Measurements from ENCODE around the gene TGFBR1.

DNA sequence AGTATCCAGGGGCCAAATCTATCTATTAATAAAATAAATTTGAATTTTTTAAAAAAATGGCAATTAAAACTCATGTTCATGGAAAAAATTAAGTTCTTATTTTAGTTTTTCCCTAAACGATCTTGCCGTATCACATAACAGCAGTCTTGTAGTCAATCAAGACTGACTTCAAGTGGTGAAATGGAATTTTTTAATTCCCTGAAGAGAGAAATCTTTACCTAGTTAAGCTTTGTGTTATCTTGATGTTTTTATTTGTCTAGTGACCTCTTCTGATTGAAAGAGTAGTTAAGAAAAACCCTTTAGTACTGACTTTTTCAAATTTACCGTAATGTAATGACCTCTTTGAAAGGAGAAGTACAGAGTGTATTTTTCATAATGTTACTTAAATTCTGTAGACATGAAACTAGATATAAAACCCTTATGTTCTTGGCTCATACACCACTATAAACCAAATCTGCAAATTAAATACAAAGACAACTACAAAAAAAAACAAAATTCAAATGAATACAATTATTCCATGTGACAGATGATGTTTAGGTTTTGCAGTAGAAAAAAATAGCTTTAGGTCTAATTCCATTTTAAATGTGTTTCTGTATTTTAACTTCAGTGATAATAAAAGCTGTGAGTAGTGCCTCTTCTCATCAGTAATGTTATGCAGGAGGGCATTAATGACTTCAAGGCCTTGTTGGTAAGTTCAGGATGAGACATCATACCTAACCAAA is 19.8 kb downstream of the TGFBR1 start:
- TF ChIP-seq EP300 (IDR thresholded peaks at IDR 0.05; ENCODE audit: borderline replicate concordance) (no peak), CREB1 (IDR thresholded peaks at IDR 0.05; ENCODE audit: low read depth) (no peak), CEBPB (IDR thresholded peaks at IDR 0.05) (no peak), YY1 (IDR thresholded peaks at IDR 0.05; ENCODE audit: low read depth) (no peak), TEAD4 (IDR thresholded peaks at IDR 0.05) (no peak)
- TF ChIP-seq, protein P1, sequence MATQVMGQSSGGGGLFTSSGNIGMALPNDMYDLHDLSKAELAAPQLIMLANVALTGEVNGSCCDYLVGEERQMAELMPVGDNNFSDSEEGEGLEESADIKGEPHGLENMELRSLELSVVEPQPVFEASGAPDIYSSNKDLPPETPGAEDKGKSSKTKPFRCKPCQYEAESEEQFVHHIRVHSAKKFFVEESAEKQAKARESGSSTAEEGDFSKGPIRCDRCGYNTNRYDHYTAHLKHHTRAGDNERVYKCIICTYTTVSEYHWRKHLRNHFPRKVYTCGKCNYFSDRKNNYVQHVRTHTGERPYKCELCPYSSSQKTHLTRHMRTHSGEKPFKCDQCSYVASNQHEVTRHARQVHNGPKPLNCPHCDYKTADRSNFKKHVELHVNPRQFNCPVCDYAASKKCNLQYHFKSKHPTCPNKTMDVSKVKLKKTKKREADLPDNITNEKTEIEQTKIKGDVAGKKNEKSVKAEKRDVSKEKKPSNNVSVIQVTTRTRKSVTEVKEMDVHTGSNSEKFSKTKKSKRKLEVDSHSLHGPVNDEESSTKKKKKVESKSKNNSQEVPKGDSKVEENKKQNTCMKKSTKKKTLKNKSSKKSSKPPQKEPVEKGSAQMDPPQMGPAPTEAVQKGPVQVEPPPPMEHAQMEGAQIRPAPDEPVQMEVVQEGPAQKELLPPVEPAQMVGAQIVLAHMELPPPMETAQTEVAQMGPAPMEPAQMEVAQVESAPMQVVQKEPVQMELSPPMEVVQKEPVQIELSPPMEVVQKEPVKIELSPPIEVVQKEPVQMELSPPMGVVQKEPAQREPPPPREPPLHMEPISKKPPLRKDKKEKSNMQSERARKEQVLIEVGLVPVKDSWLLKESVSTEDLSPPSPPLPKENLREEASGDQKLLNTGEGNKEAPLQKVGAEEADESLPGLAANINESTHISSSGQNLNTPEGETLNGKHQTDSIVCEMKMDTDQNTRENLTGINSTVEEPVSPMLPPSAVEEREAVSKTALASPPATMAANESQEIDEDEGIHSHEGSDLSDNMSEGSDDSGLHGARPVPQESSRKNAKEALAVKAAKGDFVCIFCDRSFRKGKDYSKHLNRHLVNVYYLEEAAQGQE (IDR thresholded peaks at IDR 0.05; ENCODE audit: low read depth), result no peak
